HCT116 (cell line): Measurements from ENCODE around the gene CEP112. TPM values are rescaled to one million over a fixed set of nuclear protein-coding genes. Genes with fewer than 3 reads are reported as not detected.

Source experiments
- ATAC-seq: fragments of 200-7000 bp; cut with Tn5 transposase; 2 replicates; pipeline ENCODE4 v1.9.1; 2020; ENCODE audit warnings: mild to moderate bottlenecking, moderate library complexity
- BruUV-seq: library from RNA; stranded (reverse); fragments of 400-500 nt; replicated peaks from 2 replicates; lab custom pipeline; 2021; lab: Mats Ljungman, UMichigan
- CTCF ChIA-PET: fragments of 300-600 bp; sonication (Branson Sonifier 250); formaldehyde crosslinking; loops from one replicate; lab custom pipeline; 2021; ENCODE audit warnings: antibody characterized with exemption; lab: Charles Lee
- POLR2A ChIA-PET: fragments of 300-600, 350-600 bp; sonication (Branson Sonifier 250); formaldehyde crosslinking; loops from one replicate; lab custom pipeline; 2021; ENCODE audit warnings: antibody characterized with exemption; lab: Charles Lee
- RAD21 ChIA-PET, 2 experiments: fragments of 300-600 bp; sonication (Branson Sonifier 250); formaldehyde crosslinking; loops; one replicate each; lab custom pipeline; 2023; ENCODE audit warnings: low total read pairs in 2 of 2; ENCODE audit not compliant: uncharacterized antibody in 2 of 2, unreplicated experiment in 2 of 2, low non-redundant PET in 1 of 2; lab: Charles Lee
- DNase-seq: peaks from one replicate; pipeline ENCODE4 v3.0.0-alpha.2; 2010; ENCODE audit warnings: low read depth, low spot score
- H2AFZ ChIP-seq: fragments of 200-600 bp; shearing (Covaris generic), sonication (generic); 2 replicates; pipeline ENCODE4 v1.6.1; 2017; ENCODE audit warnings: low read depth, mixed run types, mixed read lengths, antibody characterized with exemption, low read length; ENCODE audit not compliant: poor library complexity, severe bottlenecking
- H3K27ac ChIP-seq: 2 replicates; pipeline ENCODE4 v1.5.1; 2012; ENCODE audit warnings: low read depth, low read length
- H3K27me3 ChIP-seq: fragments of 200-600 bp; sonication (generic); 2 replicates; pipeline ENCODE4 v1.6.1; 2016; ENCODE audit warnings: mixed run types, low read length, mixed read lengths; ENCODE audit not compliant: insufficient read depth
- H3K36me3 ChIP-seq, 2 experiments: fragments of 200-500 bp in 1 of 2; fragments of 200-600 bp in 1 of 2; sonication (Bioruptor generic) in 1 of 2; sonication (generic) in 1 of 2; 2 replicates each; pipeline versions ENCODE4 v1.5.1 to v1.6.1; 2014 to 2016; ENCODE audit warnings: low read length in 2 of 2, inconsistent platforms in 1 of 2, mixed read lengths in 1 of 2, mixed run types in 1 of 2; ENCODE audit not compliant: insufficient read depth in 2 of 2, control insufficient read depth in 1 of 2
- H3K4me1 ChIP-seq, 2 experiments: fragments of 200-600 bp in 1 of 2; sonication (generic) in 1 of 2; 2 replicates each; pipeline versions ENCODE4 v1.5.1 to v1.6.1; 2012 to 2017; ENCODE audit warnings: low read length in 2 of 2, inconsistent platforms in 1 of 2, mild to moderate bottlenecking in 1 of 2, mixed read lengths in 1 of 2, mixed run types in 1 of 2, moderate library complexity in 1 of 2; ENCODE audit not compliant: insufficient read depth in 2 of 2, control insufficient read depth in 1 of 2
- H3K4me2 ChIP-seq: fragments of 200-600 bp; sonication (generic); 2 replicates; pipeline ENCODE4 v1.6.1; 2017; ENCODE audit warnings: mixed run types, low read length, mixed read lengths
- H3K4me3 ChIP-seq, 2 experiments: fragments of 200-600 bp in 1 of 2; sonication (generic) in 1 of 2; replicated peaks in 1 of 2; 2 replicates each; pipeline ENCODE4 v1.5.1; 2011 to 2016; ENCODE audit warnings: low read length in 2 of 2, control low read depth in 1 of 2, low read depth in 1 of 2, mild to moderate bottlenecking in 1 of 2, mixed read lengths in 1 of 2, mixed run types in 1 of 2
- H3K79me2 ChIP-seq: fragments of 200-600 bp; sonication (generic); 2 replicates; pipeline ENCODE4 v1.6.1; 2017; ENCODE audit warnings: mild to moderate bottlenecking, mixed run types, low read length, moderate library complexity, mixed read lengths; ENCODE audit not compliant: insufficient read depth
- H3K9ac ChIP-seq: fragments of 200-600 bp; sonication (generic); 2 replicates; pipeline ENCODE4 v1.6.1; 2016; ENCODE audit warnings: low read length, mixed read lengths
- H3K9me2 ChIP-seq: fragments of 200-600 bp; sonication (generic), shearing (Covaris generic); 2 replicates; pipeline ENCODE4 v1.6.1; 2017; ENCODE audit warnings: mixed run types, mild to moderate bottlenecking, moderate library complexity; ENCODE audit not compliant: insufficient read depth
- H3K9me3 ChIP-seq, 2 experiments: fragments of 200-500 bp in 1 of 2; fragments of 200-600 bp in 1 of 2; sonication (Bioruptor generic) in 1 of 2; sonication (generic) in 1 of 2; 2 replicates each; pipeline ENCODE4 v1.6.1; 2014 to 2017; ENCODE audit warnings: low read length in 2 of 2, mixed read lengths in 2 of 2, inconsistent platforms in 1 of 2, low read depth in 1 of 2, mild to moderate bottlenecking in 1 of 2, mixed run types in 1 of 2, moderate library complexity in 1 of 2; ENCODE audit not compliant: control insufficient read depth in 1 of 2, insufficient read depth in 1 of 2
- H4K20me1 ChIP-seq: fragments of 200-600 bp; sonication (generic), shearing (Covaris generic); 2 replicates; pipeline ENCODE4 v1.6.1; 2017; ENCODE audit warnings: mixed run types, mild to moderate bottlenecking, moderate library complexity; ENCODE audit not compliant: insufficient read depth
- EGR1 ChIP-seq: IDR thresholded peaks from 2 replicates; pipeline ENCODE4 v1.6.1; 2012; ENCODE audit warnings: low read depth
- JUND ChIP-seq: IDR thresholded peaks from 2 replicates; pipeline ENCODE4 v1.6.1; 2012
- POLR2AphosphoS5 ChIP-seq: IDR thresholded peaks from 2 replicates; pipeline ENCODE4 v1.6.1; 2011; ENCODE audit warnings: mild to moderate bottlenecking, low read depth, low read length, moderate library complexity
- RAD21 ChIP-seq: IDR thresholded peaks from 2 replicates; pipeline ENCODE4 v1.6.1; 2012; ENCODE audit warnings: low read depth, mild to moderate bottlenecking
- SIN3A ChIP-seq: IDR thresholded peaks from 2 replicates; pipeline ENCODE4 v1.6.1; 2012; ENCODE audit warnings: low read depth
- SRF ChIP-seq: IDR thresholded peaks from 2 replicates; pipeline ENCODE4 v1.6.1; 2012; ENCODE audit warnings: low read depth
- ZFX ChIP-seq: fragments of 450-650 bp; IDR thresholded peaks from 2 replicates; pipeline ENCODE4 v1.6.1; 2017
- ZNF274 ChIP-seq: fragments of 200-500 bp; sonication (Bioruptor generic); IDR thresholded peaks from 2 replicates; pipeline ENCODE4 v1.6.1; 2014; ENCODE audit warnings: mild to moderate bottlenecking, low read depth, low read length, inconsistent platforms
- intact Hi-C: fragments of 100-400 bp; cut with micrococcal nuclease; formaldehyde crosslinking; loops from 2 replicates; pipeline ENCODE4 v1.10.0; 2022
- total RNA-seq: library from RNA; stranded (reverse); gene quantifications from one replicate; pipeline ENCODE4 v1.2.1, GENCODE V29; 2021; ENCODE audit not compliant: unreplicated experiment
- TF ChIP-seq, protein P1 (sequence below): IDR thresholded peaks from 2 replicates; pipeline ENCODE4 v1.6.1; 2011; ENCODE audit warnings: mild to moderate bottlenecking, low read length, moderate library complexity; ENCODE audit not compliant: insufficient replicate concordance; ENCODE audit errors: extremely low read depth
- TF ChIP-seq, protein P2 (sequence below): IDR thresholded peaks from 2 replicates; pipeline ENCODE4 v1.6.1; 2012; ENCODE audit warnings: low read depth
- TF ChIP-seq, protein P3 (sequence below), 3 experiments: fragments of 200-600 bp in 1 of 3; sonication (generic) in 1 of 3; IDR thresholded peaks in 2 of 3; conservative IDR thresholded peaks in 1 of 3; 2 replicates each; pipeline ENCODE4 v1.5.1; 2012 to 2017; ENCODE audit warnings: low read depth in 2 of 3, low read length in 2 of 3, antibody characterized with exemption in 1 of 3, borderline replicate concordance in 1 of 3, control low read depth in 1 of 3, mild to moderate bottlenecking in 1 of 3, mixed read lengths in 1 of 3, mixed run types in 1 of 3, moderate library complexity in 1 of 3; ENCODE audit not compliant: insufficient read depth in 1 of 3

The CEP112 gene
- total RNA-seq, 1 experiment from 2014 or later = 10.9 TPM

DNA sequence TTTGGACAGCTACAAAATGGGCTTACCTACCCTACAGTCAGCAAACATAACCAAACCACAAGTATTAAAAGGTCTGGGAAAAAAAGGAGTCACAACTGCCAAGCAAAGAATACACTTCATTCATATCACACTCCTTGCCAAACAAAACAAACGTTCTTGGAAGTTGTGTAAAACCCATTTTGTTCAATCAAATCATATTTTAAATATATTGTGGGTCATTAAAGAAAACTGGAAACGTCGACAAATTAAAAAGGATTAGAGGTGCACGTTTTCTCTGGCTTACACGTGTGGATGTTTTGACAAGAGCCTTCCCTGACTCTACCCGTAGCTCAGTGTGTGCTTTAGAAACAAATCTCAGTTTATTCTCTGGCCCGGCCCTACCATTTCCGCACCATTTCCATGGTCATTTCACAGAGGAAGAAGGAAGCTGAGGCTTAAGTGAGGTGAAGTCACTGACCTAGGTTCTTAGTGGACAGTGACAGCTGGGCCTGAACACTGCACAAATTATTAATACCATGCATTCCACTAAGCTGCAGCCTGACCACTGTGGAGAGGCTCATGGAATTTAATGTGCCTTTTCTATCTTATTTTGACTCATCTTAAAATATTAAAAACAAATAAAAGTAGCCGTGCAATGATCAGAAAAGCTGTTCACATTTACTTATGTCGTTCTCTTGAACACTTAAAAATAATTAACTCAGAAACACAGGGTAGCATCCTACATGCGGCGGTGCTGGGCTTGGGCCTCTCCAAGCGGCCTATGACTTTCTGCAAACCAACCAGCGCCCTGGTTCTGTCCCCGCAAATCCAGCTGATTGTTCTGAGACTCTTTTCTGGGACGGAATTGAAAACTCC lies 968 bp downstream of the CEP112 start:
- Histone ChIP-seq H3K27ac (peak overlapping the region; percentile 64), H3K4me3 (peak overlapping the region; percentile 65 to 91), H3K9me3 (no peaks in the 10 kb centered on the region), H4K20me1 (no peaks in the 10 kb centered on the region), H3K4me2 (peak overlapping the region; percentile 90), H3K79me2 (no peaks in the 10 kb centered on the region), H3K9ac (peak overlapping the region; percentile 78), H3K27me3 (no peaks in the 10 kb centered on the region), H3K36me3 (no peaks in the 10 kb centered on the region), H2AFZ (peak overlapping the region; percentile 74), H3K4me1 (peaks cover 9 to 18% of the 10 kb centered on the region in 2 experiments; a peak in 3 of 4 replicates), H3K9me2 (no peaks in the 10 kb centered on the region)
- CTCF ChIA-PET = interaction anchor here (1.0 kb wide), 1 partner anchor 959 kb away, joined by 3 read pairs; no protein-coding TSS in a partner anchor
- intact Hi-C loops = no loop called here
- BruUV-seq = TSS peak; percentile 64
- TF ChIP-seq, protein P1, sequence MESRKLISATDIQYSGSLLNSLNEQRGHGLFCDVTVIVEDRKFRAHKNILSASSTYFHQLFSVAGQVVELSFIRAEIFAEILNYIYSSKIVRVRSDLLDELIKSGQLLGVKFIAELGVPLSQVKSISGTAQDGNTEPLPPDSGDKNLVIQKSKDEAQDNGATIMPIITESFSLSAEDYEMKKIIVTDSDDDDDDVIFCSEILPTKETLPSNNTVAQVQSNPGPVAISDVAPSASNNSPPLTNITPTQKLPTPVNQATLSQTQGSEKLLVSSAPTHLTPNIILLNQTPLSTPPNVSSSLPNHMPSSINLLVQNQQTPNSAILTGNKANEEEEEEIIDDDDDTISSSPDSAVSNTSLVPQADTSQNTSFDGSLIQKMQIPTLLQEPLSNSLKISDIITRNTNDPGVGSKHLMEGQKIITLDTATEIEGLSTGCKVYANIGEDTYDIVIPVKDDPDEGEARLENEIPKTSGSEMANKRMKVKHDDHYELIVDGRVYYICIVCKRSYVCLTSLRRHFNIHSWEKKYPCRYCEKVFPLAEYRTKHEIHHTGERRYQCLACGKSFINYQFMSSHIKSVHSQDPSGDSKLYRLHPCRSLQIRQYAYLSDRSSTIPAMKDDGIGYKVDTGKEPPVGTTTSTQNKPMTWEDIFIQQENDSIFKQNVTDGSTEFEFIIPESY = no peak
- TF ChIP-seq ZNF274 = no peak
- no peak for TF ChIP-seq EGR1
- TF ChIP-seq SRF = no peak
- no peak for TF ChIP-seq SIN3A
- TF ChIP-seq, protein P2, sequence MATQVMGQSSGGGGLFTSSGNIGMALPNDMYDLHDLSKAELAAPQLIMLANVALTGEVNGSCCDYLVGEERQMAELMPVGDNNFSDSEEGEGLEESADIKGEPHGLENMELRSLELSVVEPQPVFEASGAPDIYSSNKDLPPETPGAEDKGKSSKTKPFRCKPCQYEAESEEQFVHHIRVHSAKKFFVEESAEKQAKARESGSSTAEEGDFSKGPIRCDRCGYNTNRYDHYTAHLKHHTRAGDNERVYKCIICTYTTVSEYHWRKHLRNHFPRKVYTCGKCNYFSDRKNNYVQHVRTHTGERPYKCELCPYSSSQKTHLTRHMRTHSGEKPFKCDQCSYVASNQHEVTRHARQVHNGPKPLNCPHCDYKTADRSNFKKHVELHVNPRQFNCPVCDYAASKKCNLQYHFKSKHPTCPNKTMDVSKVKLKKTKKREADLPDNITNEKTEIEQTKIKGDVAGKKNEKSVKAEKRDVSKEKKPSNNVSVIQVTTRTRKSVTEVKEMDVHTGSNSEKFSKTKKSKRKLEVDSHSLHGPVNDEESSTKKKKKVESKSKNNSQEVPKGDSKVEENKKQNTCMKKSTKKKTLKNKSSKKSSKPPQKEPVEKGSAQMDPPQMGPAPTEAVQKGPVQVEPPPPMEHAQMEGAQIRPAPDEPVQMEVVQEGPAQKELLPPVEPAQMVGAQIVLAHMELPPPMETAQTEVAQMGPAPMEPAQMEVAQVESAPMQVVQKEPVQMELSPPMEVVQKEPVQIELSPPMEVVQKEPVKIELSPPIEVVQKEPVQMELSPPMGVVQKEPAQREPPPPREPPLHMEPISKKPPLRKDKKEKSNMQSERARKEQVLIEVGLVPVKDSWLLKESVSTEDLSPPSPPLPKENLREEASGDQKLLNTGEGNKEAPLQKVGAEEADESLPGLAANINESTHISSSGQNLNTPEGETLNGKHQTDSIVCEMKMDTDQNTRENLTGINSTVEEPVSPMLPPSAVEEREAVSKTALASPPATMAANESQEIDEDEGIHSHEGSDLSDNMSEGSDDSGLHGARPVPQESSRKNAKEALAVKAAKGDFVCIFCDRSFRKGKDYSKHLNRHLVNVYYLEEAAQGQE = no peak
- TF ChIP-seq, protein P3, sequence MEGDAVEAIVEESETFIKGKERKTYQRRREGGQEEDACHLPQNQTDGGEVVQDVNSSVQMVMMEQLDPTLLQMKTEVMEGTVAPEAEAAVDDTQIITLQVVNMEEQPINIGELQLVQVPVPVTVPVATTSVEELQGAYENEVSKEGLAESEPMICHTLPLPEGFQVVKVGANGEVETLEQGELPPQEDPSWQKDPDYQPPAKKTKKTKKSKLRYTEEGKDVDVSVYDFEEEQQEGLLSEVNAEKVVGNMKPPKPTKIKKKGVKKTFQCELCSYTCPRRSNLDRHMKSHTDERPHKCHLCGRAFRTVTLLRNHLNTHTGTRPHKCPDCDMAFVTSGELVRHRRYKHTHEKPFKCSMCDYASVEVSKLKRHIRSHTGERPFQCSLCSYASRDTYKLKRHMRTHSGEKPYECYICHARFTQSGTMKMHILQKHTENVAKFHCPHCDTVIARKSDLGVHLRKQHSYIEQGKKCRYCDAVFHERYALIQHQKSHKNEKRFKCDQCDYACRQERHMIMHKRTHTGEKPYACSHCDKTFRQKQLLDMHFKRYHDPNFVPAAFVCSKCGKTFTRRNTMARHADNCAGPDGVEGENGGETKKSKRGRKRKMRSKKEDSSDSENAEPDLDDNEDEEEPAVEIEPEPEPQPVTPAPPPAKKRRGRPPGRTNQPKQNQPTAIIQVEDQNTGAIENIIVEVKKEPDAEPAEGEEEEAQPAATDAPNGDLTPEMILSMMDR (IDR thresholded peaks at IDR 0.05 in 2 of 3, conservative IDR thresholded peaks at IDR 0.05 in 1 of 3; ENCODE audit: borderline replicate concordance in 1 of 3, insufficient read depth in 1 of 3, low read depth in 2 of 3, low read length in 2 of 3) = no peak
- no peak for TF ChIP-seq ZFX
- no peak for TF ChIP-seq POLR2AphosphoS5
- TF ChIP-seq JUND = no peak
- no peak for TF ChIP-seq RAD21
- POLR2A ChIA-PET = interaction anchor here (0.5 to 0.9 kb wide), 2 partner anchors 9 to 151 kb away, joined by 3 read pairs; no protein-coding TSS in a partner anchor
- DNase-seq = no peak
- RAD21 ChIA-PET = no interaction called here
- peak; percentile 24; the same call in 1 of the 2 replicates for ATAC-seq
